ENCODE measurements around the gene SH3GL3.

Gene SH3GL3

DNA sequence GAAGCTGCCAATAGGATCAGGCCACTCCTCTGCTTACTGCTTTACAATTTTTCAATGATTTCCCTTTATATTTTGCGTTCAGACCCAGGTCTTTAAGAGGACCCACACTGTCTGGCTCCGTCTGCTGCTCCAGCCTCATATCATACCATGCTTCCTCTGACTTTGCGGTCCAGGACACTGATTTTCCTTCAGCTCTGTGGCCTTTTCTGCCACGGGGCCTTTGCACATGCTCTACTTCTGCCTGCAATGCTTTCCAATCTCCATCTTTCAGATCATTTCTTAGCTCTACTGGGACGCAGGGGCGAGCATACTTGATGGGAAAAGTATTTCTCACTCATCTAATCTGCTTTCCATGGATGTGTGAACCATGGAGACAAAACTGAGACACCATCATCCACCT is 23.0 kb upstream of the SH3GL3 start:
- Histone ChIP-seq H3K4me3 (ENCODE audit: insufficient read length, low read depth) (no peak overlapping the region), H3K9me3 (ENCODE audit: insufficient read depth, low read length) (peaks cover 6% of the 10 kb centered on the region), H3K36me3 (ENCODE audit: insufficient read depth, insufficient read length, low read length) (no peaks in the 10 kb centered on the region), H3K4me1 (ENCODE audit: insufficient read depth, insufficient read length) (no peaks in the 10 kb centered on the region), H3K27me3 (ENCODE audit: insufficient read depth, insufficient read length) (no peaks in the 10 kb centered on the region), H3K9ac (ENCODE audit: insufficient read length, low read depth) (no peak overlapping the region)
- DNase-seq (ENCODE audit: low read depth, low spot score) = no peak
- no peak for TF ChIP-seq YY1 (IDR thresholded peaks at IDR 0.05; ENCODE audit: insufficient read depth, insufficient read length)
- TF ChIP-seq ZNF274 (IDR thresholded peaks at IDR 0.05; ENCODE audit: low read depth, low read length) = no peak
- no peak for TF ChIP-seq SUZ12 (IDR thresholded peaks at IDR 0.05; ENCODE audit: extremely low read depth, insufficient read depth, insufficient read length)

DNA sequence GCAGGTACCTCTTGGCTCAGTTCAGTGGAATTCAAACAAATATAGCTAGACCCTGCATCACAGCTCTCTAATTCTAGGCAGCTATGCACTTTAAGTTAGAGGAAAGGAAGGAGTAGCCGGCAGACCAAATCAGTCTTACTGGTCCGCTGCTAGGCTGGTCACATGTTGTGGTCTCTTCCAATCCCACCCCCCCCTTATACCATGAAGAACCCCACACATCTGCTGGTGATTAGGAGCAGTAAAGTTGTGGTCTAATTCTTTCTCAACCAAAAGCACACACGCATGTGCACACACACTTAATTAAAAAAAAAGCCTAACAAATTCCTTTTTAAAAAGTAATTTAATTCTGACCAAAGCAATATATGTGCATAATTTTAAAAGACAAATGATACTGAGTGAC is 16.7 kb upstream of the SH3GL3 start:
- no peaks in the 10 kb centered on the region for H3K4me1 ChIP-seq (ENCODE audit: insufficient read depth, insufficient read length)
- no peaks in the 10 kb centered on the region for H3K27me3 ChIP-seq (ENCODE audit: insufficient read depth, insufficient read length)
- no peak overlapping the region for H3K9ac ChIP-seq (ENCODE audit: insufficient read length, low read depth)
- no peak overlapping the region for H3K4me3 ChIP-seq (ENCODE audit: insufficient read length, low read depth)
- peaks cover 6% of the 10 kb centered on the region for H3K9me3 ChIP-seq (ENCODE audit: insufficient read depth, low read length)
- no peak for TF ChIP-seq YY1 (IDR thresholded peaks at IDR 0.05; ENCODE audit: insufficient read depth, insufficient read length)
- TF ChIP-seq SUZ12 (IDR thresholded peaks at IDR 0.05; ENCODE audit: extremely low read depth, insufficient read depth, insufficient read length) = no peak
- no peak for TF ChIP-seq ZNF274 (IDR thresholded peaks at IDR 0.05; ENCODE audit: low read depth, low read length)
- no peak for DNase-seq (ENCODE audit: low read depth, low spot score)
- no peaks in the 10 kb centered on the region for H3K36me3 ChIP-seq (ENCODE audit: insufficient read depth, insufficient read length, low read length)

DNA sequence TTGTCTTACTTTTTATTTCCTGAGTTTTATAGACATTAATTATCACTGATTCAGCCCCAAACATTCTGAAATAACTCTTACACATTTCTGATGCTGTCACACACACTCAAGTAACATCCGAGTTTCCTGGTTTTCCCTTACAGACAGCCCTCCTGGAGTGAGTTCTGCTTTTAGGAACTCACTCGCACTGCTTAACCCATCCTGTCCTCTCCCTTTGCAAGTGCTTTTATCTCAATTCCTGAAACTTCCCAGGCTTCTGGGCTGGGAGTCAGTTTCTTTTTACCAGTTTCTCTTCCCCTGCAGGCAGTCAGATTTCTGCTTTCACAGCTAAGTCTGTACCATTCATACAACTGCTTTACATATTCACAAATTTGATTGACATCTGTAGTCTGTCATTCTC is 15.6 kb upstream of the SH3GL3 start:
- Histone ChIP-seq H3K4me1 (ENCODE audit: insufficient read depth, insufficient read length) (no peaks in the 10 kb centered on the region), H3K36me3 (ENCODE audit: insufficient read depth, insufficient read length, low read length) (no peaks in the 10 kb centered on the region)
- no peak for TF ChIP-seq YY1 (IDR thresholded peaks at IDR 0.05; ENCODE audit: insufficient read depth, insufficient read length)

DNA sequence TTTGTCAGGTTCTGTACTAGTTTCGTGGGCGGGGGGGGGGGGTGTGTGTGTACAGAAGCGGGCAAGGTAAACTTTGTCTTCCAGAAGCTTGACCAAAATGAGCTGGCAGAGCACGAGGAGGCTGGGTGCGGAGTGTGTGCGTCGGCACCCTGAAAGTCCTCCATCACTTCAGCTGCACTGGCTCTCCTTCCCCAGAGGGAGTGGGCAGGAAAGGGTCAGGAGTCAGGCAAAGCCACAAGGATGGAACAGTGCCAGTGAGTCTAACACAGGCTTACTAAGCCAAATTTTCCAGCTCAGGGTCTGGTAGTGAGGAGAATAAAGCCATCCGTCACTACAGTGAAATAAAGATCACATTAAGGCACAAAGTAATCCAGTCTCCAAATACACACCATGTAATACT is 11.9 kb upstream of the SH3GL3 start:
- Histone ChIP-seq H3K4me1 (ENCODE audit: insufficient read depth, insufficient read length) (no peaks in the 10 kb centered on the region), H3K9me3 (ENCODE audit: insufficient read depth, low read length) (no peaks in the 10 kb centered on the region), H3K9ac (ENCODE audit: insufficient read length, low read depth) (no peak overlapping the region), H3K4me3 (ENCODE audit: insufficient read length, low read depth) (no peak overlapping the region), H3K36me3 (ENCODE audit: insufficient read depth, insufficient read length, low read length) (no peaks in the 10 kb centered on the region), H3K27me3 (ENCODE audit: insufficient read depth, insufficient read length) (no peaks in the 10 kb centered on the region)
- no peak for TF ChIP-seq SUZ12 (IDR thresholded peaks at IDR 0.05; ENCODE audit: extremely low read depth, insufficient read depth, insufficient read length)
- TF ChIP-seq YY1 (IDR thresholded peaks at IDR 0.05; ENCODE audit: insufficient read depth, insufficient read length) = no peak
- no peak for TF ChIP-seq ZNF274 (IDR thresholded peaks at IDR 0.05; ENCODE audit: low read depth, low read length)
- no peak for DNase-seq (ENCODE audit: low read depth, low spot score)

More for the DNA sequence above, 15.6 kb upstream of the SH3GL3 start:
- no peak for DNase-seq (ENCODE audit: low read depth, low spot score)
- Histone ChIP-seq H3K27me3 (ENCODE audit: insufficient read depth, insufficient read length) (no peaks in the 10 kb centered on the region), H3K4me3 (ENCODE audit: insufficient read length, low read depth) (no peak overlapping the region), H3K9me3 (ENCODE audit: insufficient read depth, low read length) (peaks cover 6% of the 10 kb centered on the region), H3K9ac (ENCODE audit: insufficient read length, low read depth) (no peak overlapping the region)

DNA sequence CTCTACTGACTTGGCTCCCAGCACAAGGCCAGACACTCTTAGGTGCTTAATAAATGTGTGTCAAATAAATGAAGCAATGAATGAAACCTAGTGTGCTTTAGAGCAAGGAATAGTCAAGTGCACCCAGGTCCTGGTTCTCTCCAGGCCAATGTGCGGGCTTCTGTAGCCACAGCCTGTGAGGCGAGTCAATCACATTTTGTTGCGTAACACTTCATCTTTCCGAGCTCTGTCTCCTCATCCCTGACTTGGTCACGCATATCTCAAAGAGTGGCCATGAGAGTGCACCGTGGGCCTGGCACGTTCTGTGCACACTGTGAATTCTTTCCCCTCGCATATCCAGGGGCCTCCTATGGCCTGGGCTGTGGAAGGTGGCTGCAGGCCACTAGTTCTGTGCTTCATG is 11.4 kb upstream of the SH3GL3 start:
- no peaks in the 10 kb centered on the region for H3K4me1 ChIP-seq (ENCODE audit: insufficient read depth, insufficient read length)
- no peaks in the 10 kb centered on the region for H3K36me3 ChIP-seq (ENCODE audit: insufficient read depth, insufficient read length, low read length)
- no peaks in the 10 kb centered on the region for H3K9me3 ChIP-seq (ENCODE audit: insufficient read depth, low read length)
- no peak overlapping the region for H3K4me3 ChIP-seq (ENCODE audit: insufficient read length, low read depth)
- no peak for DNase-seq (ENCODE audit: low read depth, low spot score)
- no peak for TF ChIP-seq SUZ12 (IDR thresholded peaks at IDR 0.05; ENCODE audit: extremely low read depth, insufficient read depth, insufficient read length)
- TF ChIP-seq ZNF274 (IDR thresholded peaks at IDR 0.05; ENCODE audit: low read depth, low read length) = no peak
- TF ChIP-seq YY1 (IDR thresholded peaks at IDR 0.05; ENCODE audit: insufficient read depth, insufficient read length) = no peak
- H3K9ac ChIP-seq (ENCODE audit: insufficient read length, low read depth) = no peak overlapping the region
- no peaks in the 10 kb centered on the region for H3K27me3 ChIP-seq (ENCODE audit: insufficient read depth, insufficient read length)

DNA sequence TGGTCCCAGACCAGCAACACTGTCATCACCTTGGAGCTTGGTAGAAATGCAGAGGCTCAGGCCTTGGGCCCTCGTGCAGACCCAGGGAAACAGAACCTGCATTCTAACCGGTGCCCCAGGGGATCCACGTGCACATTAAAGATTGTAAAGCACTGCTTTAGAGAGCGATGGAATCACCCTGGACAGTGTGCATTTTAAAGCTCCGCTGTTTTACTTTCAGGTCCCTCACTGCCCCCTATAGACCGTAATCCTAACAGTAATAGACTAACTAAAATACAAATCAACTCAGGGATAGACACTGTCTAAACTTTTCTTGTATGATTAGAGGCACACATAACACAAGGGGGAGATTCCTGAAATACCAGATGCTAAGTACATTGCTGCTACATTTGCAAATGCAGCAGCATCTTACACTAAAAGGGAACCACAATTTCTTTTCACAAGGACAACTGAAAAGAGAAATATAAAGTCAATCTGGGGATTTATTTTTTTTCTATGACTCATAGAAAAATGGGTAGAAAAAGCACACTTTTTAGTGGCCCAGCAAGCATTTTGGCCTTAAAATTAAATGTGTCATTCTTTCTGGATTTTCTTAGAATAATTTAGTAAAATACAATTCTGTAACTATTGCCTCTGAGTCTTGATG is 10.5 kb upstream of the SH3GL3 start:
- Histone ChIP-seq H3K9me3 (ENCODE audit: insufficient read depth, low read length) (no peaks in the 10 kb centered on the region), H3K36me3 (ENCODE audit: insufficient read depth, insufficient read length, low read length) (no peaks in the 10 kb centered on the region), H3K4me3 (ENCODE audit: insufficient read length, low read depth) (no peak overlapping the region), H3K4me1 (ENCODE audit: insufficient read depth, insufficient read length) (no peaks in the 10 kb centered on the region), H3K9ac (ENCODE audit: insufficient read length, low read depth) (no peak overlapping the region), H3K27me3 (ENCODE audit: insufficient read depth, insufficient read length) (no peaks in the 10 kb centered on the region)
- peak; percentile 27 for DNase-seq (ENCODE audit: low read depth, low spot score)
- no peak for TF ChIP-seq ZNF274 (IDR thresholded peaks at IDR 0.05; ENCODE audit: low read depth, low read length)
- no peak for TF ChIP-seq YY1 (IDR thresholded peaks at IDR 0.05; ENCODE audit: insufficient read depth, insufficient read length)
- no peak for TF ChIP-seq SUZ12 (IDR thresholded peaks at IDR 0.05; ENCODE audit: extremely low read depth, insufficient read depth, insufficient read length)

DNA sequence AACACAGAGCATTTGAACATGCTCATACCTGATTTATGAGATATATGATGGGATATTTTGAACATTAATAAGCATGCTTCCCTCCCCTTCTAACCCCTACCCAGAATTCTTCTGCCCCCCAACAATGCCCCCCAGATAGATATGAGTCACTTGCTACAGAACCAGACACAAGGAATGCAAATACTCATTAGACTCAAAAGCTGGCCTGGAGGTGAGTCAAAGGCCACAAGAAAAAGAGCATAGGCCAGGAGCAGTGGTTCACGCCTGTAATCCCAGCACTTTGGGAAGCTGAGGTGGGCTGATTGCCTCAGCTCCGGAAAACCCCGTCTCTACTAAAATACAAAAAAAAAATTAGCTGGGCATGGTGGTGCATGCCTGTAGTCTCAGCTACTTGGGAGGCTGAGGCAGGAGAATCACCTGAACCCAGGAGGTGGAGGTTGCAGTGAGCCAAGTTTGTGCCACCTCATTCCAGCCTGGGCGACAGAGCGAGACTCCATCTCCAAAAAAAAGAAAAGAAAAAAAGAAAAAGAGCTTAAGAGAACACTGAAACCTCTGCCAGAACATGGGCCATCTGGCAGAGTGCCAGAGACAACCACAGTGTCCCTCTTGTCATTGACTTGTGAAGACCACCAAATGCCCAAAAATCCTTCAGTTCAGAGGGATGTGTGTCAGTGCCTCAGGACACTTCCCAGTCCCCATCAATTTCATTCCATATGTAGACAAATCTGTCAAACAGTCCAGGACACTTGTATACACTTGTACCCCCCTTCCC is 3.9 kb upstream of the SH3GL3 start:
- Histone ChIP-seq H3K9ac (ENCODE audit: insufficient read length, low read depth) (no peak overlapping the region), H3K36me3 (ENCODE audit: insufficient read depth, insufficient read length, low read length) (no peaks in the 10 kb centered on the region), H3K4me1 (ENCODE audit: insufficient read depth, insufficient read length) (peaks cover 3% of the 10 kb centered on the region), H3K9me3 (ENCODE audit: insufficient read depth, low read length) (no peaks in the 10 kb centered on the region), H3K4me3 (ENCODE audit: insufficient read length, low read depth) (no peak overlapping the region), H3K27me3 (ENCODE audit: insufficient read depth, insufficient read length) (peaks cover 13% of the 10 kb centered on the region)
- DNase-seq (ENCODE audit: low read depth, low spot score) = no peak
- no peak for TF ChIP-seq YY1 (IDR thresholded peaks at IDR 0.05; ENCODE audit: insufficient read depth, insufficient read length)
- TF ChIP-seq SUZ12 (IDR thresholded peaks at IDR 0.05; ENCODE audit: extremely low read depth, insufficient read depth, insufficient read length) = no peak
- no peak for TF ChIP-seq ZNF274 (IDR thresholded peaks at IDR 0.05; ENCODE audit: low read depth, low read length)

Measured in NT2/D1 (cell line).